IPS-15b (cell line): Measurements from ENCODE around the gene STAT3.

Experiments used
- H3K27me3 ChIP-seq: one replicate; pipeline ENCODE4 v1.6.1; 2013; ENCODE audit warnings: low read length; ENCODE audit not compliant: control insufficient read depth, insufficient read depth
- H3K36me3 ChIP-seq: one replicate; pipeline ENCODE4 v1.6.1; 2013; ENCODE audit warnings: low read length; ENCODE audit not compliant: control insufficient read depth, insufficient read depth
- H3K4me1 ChIP-seq: one replicate; pipeline ENCODE4 v1.6.1; 2013; ENCODE audit warnings: mild to moderate bottlenecking, low read length; ENCODE audit not compliant: control insufficient read depth, insufficient read depth
- H3K4me3 ChIP-seq: one replicate; pipeline ENCODE4 v1.5.1; 2013; ENCODE audit warnings: low read depth, low read length
- H3K9ac ChIP-seq: one replicate; pipeline ENCODE4 v1.6.1; 2013; ENCODE audit warnings: low read depth, mild to moderate bottlenecking, low read length
- H3K9me3 ChIP-seq: one replicate; pipeline ENCODE4 v1.6.1; 2013; ENCODE audit warnings: mild to moderate bottlenecking, low read length; ENCODE audit not compliant: control insufficient read depth, insufficient read depth

Gene STAT3

DNA sequence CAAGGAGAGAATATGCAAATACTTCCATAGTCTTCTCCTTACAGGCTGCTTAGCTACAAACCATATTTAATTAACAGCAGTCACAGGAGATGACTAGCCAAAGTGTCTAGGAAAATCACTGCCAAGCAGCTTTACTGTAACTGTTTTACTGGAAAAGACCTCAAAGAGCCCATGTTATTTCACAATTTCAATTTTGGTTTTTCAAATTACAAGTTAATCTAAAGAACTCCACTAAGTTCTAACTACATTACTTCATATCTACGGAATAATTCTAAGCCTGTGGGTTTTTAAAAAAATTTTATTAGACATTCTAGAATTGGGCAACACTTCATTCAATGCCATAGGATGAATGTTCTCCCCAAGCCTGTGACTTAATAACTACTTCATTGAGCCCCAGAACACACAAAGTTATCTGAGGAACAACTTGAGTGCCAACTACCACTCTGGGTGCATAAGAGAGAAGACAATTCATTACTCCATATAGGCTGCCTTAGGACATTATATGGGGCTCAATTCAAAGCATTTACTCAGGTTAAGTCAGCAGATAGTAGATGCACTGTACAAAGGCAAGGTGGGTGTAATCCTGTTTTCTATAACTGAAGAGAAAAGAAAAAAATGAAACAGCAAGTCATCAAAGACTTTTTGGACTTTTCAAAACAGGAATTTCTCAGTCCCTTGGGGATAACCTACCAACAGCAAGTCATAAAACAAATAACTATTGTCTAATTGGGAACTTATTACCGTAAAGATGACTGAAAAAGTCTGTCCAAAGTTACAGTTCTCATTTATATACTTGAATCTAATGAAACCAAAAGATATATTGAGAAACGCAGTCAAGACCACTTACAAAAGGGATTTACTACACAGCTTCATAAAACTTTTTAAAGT, 33.0 kb downstream of the STAT3 start:
- Histone ChIP-seq H3K9me3 (no peaks in the 10 kb centered on the region), H3K36me3 (no peaks in the 10 kb centered on the region), H3K4me1 (no peaks in the 10 kb centered on the region), H3K27me3 (no peaks in the 10 kb centered on the region), H3K9ac (no peak overlapping the region), H3K4me3 (no peak overlapping the region)

DNA sequence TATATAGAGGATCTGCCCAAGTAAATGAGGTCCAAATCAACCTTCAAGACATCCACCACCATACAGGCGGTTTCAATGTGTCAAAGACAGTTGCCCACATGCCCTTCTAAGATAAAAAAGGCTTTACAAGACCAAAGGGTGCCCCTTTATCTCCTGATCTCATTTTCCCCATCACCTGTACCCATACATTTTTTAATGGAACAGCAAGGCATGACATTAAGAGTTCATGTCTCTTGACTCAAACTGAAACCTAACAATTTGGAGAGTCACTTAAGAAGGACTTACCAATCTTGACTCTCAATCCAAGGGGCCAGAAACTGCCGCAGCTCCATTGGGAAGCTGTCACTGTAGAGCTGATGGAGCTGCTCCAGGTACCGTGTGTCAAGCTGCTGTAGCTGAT, 40.1 kb downstream of the STAT3 start:
- Histone ChIP-seq H3K4me3 (no peak overlapping the region), H3K4me1 (peaks cover 10% of the 10 kb centered on the region), H3K9ac (no peak overlapping the region), H3K36me3 (peaks cover 4% of the 10 kb centered on the region), H3K9me3 (no peaks in the 10 kb centered on the region), H3K27me3 (no peaks in the 10 kb centered on the region)

DNA sequence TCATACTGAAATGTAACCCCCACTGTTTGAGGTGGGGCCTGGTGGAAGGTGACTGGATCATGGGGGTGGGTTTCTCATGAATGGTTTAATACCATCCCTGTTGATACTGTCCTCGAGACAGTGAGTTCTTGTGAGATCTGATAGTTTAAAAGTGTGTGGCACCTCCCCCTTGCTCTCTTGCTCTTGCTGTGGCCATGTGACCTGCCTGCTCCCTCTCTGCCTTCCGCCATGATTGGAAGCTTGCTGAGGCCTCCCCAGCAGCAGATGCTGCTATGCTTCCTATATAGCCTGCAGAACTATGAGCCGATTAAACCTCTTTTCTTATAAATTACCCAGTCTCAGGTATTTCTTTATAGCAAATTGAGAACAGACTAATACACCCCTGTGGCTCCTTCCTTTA, 40.6 kb downstream of the STAT3 start:
- Histone ChIP-seq H3K36me3 (peaks cover 5% of the 10 kb centered on the region), H3K4me3 (no peak overlapping the region), H3K9ac (no peak overlapping the region), H3K4me1 (peaks cover 10% of the 10 kb centered on the region), H3K9me3 (no peaks in the 10 kb centered on the region), H3K27me3 (no peaks in the 10 kb centered on the region)

DNA sequence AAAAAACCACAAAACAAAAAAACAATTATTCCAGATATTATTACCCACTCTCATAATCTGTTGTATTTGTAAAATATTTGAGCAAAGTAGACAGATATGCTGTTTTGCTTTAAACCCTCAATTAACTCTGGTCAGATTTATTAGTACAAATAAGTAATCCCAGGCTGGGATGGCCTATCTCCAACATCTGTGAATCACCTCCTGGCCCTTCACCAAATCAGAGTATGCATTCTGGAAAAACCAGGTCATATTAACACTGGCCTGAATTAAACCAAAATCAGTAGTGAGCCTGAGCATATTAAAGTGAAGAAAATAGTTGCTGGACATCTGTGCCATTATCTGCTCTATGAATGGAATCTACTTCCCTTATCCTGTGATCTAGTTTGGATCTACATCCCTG, 41.0 kb downstream of the STAT3 start:
- Histone ChIP-seq H3K4me1 (peaks cover 10% of the 10 kb centered on the region), H3K9ac (no peak overlapping the region), H3K36me3 (peaks cover 8% of the 10 kb centered on the region), H3K4me3 (no peak overlapping the region), H3K27me3 (no peaks in the 10 kb centered on the region), H3K9me3 (no peaks in the 10 kb centered on the region)

DNA sequence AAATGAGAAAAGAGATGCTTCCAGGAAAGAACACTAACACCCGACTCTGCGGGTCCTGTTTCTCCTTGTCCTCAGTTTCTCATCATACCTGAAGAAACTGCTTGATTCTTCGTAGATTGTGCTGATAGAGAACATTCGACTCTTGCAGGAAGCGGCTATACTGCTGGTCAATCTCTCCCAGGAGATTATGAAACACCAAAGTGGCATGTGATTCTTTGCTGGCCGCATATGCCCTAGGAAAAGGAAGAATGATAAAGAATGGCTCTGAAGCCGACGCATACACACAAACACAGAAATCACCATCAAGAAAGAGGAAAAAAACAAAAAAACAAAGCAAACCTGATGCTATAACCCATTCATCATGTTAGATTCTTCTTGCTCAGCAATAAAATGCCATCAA, 41.8 kb downstream of the STAT3 start:
- Histone ChIP-seq H3K4me3 (no peak overlapping the region), H3K9me3 (no peaks in the 10 kb centered on the region), H3K4me1 (peaks cover 10% of the 10 kb centered on the region), H3K36me3 (peaks cover 12% of the 10 kb centered on the region), H3K9ac (no peak overlapping the region), H3K27me3 (no peaks in the 10 kb centered on the region)

DNA sequence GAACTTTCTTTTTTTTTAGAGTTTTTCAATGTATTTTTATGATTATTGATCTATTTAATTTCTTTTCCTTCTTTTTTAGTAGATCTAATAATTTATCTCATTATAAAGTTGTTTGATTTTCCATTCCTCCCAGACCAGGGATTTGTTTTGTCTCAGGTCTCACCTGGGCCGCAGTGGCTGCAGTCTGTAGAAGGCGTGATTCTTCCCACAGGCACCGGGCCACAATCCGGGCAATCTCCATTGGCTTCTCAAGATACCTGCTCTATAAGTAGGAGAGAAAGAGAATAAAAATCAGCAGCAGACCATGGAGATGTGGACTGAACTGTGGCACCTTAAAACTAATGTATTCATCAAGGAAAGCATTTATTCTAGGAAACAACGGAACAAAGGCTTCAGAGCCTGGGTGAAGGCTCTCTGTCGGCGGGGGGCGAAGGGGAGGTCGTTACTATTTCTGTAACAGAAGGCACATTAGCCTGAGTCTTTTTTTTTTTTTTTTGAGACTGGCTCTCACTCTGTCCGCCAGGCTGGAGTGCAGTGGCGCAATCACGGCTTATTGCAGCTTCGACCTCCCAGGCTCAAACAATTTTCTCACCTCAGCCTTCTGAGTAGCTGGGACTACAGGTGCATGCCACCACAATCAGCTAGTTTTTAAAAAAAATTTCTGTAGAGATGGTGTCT, 42.7 kb downstream of the STAT3 start:
- Histone ChIP-seq H3K36me3 (peaks cover 17% of the 10 kb centered on the region), H3K4me1 (peaks cover 10% of the 10 kb centered on the region)

DNA sequence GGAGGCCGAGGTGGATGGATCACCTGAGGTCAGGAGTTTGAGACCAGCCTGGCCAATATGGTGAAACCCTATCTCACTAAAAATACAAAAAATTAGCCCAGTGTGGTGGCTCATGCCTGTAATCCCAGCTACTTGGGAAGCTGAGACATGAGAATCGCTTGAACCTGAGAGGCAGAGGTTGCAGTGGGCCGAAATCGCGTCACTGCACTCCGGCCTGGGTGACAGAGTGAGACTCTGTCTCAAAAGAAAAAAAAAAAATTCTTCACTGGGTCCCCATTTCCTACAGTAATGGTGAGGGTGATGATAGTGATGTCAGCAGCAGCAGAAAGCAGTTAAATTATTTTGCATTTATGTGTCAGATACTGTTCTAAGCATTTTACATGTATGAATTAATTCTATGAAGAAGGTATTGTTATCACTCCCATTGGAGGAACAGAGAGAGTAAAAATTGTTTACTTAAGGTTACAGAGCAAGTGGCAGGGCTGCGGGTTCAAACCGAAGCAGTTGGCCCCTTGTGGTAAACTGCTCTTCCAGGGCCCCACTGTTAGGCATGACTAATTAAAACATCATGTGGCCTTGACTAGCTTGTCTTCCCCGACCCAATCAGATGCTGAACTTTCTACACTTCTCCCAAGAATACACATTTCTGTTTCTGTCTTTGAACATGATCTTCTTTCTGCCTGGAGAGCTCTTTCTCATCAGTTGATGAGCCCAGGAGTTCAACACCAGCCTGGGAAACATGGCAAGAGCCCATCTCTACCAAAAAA, 45.8 kb downstream of the STAT3 start:
- Histone ChIP-seq H3K4me3 (no peak overlapping the region), H3K36me3 (peaks cover 27% of the 10 kb centered on the region), H3K9me3 (no peaks in the 10 kb centered on the region), H3K27me3 (no peaks in the 10 kb centered on the region), H3K9ac (no peak overlapping the region), H3K4me1 (peaks cover 8% of the 10 kb centered on the region)

More for the DNA sequence above, 42.7 kb downstream of the STAT3 start:
- Histone ChIP-seq H3K9me3 (no peaks in the 10 kb centered on the region), H3K9ac (no peak overlapping the region), H3K27me3 (no peaks in the 10 kb centered on the region), H3K4me3 (no peak overlapping the region)

DNA sequence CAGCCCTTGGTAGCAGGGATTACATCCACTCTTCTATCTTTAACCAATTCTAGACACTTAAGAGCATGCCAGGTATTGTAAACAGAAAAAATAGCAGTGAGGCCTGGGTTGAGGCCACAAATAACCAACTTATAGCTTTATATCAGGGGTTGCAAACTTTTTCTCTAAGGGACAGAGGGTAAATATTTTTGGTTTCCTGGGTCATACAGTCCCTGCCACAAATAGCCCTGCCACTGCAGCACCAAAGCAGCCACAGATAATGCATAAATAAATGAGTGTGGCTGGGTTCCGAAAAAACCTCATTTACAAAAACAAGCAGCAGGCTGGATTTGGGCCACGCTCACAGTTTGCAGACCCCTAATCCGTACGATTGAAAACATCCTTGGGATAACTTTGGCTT, 46.7 kb downstream of the STAT3 start:
- H3K4me3 ChIP-seq, result no peak overlapping the region
- H3K9ac ChIP-seq, result no peak overlapping the region
- no peaks in the 10 kb centered on the region for H3K9me3 ChIP-seq
- peaks cover 7% of the 10 kb centered on the region for H3K4me1 ChIP-seq
- no peaks in the 10 kb centered on the region for H3K27me3 ChIP-seq
- H3K36me3 ChIP-seq, result peaks cover 28% of the 10 kb centered on the region

DNA sequence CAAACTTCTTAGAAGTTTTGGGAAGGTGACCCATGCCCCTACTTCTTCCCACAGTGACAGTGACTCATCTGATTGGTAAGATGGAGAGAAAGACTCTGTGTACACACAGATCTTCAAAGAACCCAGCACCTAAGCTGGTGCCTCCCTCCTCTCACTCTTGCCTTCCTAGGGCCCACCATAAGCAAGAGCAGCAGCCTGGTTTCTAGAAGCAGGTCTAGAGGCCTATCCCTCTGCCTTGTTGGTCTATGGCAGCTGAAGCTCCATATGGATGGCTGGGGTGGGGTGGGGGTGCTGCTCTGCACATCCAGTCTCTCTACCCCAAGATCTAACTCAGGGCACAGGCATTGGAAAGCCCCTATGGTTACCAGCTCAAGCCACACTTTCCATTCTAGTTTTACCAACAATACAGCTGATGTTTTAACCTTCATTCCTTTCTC, 47.5 kb downstream of the STAT3 start:
- Histone ChIP-seq H3K4me1 (no peaks in the 10 kb centered on the region), H3K27me3 (no peaks in the 10 kb centered on the region), H3K9me3 (no peaks in the 10 kb centered on the region), H3K36me3 (peaks cover 27% of the 10 kb centered on the region), H3K9ac (no peak overlapping the region), H3K4me3 (no peak overlapping the region)

DNA sequence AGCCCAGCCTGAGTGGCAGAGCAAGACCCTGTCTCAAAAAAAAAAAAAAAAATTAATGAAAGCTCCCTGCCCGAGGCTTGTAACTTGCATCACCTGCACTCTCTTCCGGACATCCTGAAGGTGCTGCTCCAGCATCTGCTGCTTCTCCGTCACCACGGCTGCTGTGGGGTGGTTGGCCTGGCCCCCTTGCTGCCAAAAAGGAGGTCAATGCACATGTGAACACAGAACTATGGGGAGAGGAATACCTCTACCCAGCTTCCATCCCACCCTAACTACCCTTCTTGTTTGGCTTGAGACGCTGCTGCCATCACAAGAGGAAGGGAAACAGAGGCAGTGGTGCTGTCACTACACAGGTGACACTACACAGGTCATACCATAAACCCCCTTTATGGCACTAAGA, 49.0 kb downstream of the STAT3 start:
- H3K4me1 ChIP-seq, result no peaks in the 10 kb centered on the region
- H3K9ac ChIP-seq, result no peak overlapping the region
- peaks cover 33% of the 10 kb centered on the region for H3K36me3 ChIP-seq
- no peak overlapping the region for H3K4me3 ChIP-seq
- no peaks in the 10 kb centered on the region for H3K9me3 ChIP-seq
- H3K27me3 ChIP-seq, result no peaks in the 10 kb centered on the region

DNA sequence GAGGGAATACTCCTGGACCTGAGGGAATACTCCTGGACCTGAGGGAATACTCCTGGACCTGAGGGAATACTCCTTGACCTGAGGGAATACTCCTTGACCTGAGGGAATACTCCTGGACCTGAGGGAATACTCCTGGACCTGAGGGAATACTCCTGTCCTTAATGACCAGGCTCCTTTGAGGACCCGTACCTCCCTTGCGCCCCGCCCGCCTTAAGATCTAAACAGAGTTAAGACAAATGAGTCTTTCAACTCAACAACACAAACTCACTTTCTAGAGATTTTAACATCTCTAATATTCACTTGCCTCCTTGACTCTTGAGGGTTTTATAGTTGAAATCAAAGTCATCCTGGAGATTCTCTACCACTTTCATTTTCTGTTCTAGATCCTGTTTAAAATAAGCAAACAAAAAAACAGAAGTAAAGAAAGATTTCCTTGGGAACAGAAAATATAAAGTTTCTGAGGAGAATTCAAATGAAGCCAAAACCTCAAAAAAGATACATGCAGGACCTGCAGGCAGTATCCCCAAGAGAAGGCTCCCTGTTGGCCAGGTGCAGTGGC, 49.7 kb downstream of the STAT3 start:
- H3K9me3 ChIP-seq, result no peaks in the 10 kb centered on the region
- H3K9ac ChIP-seq, result no peak overlapping the region
- H3K4me3 ChIP-seq, result no peak overlapping the region
- no peaks in the 10 kb centered on the region for H3K27me3 ChIP-seq
- peaks cover 38% of the 10 kb centered on the region for H3K36me3 ChIP-seq
- no peaks in the 10 kb centered on the region for H3K4me1 ChIP-seq
